Stimulated activated CD8-positive, alpha-beta memory T cell treated with anti-CD3 and anti-CD28 coated beads, Interleukin-15, amount 100 ng/mL, for 4 hours (primary cell): Measurements from ENCODE around the gene TFEB.
"Not testable (repeated sequence)": the region's sequence is repeated elsewhere in the genome, so short reads cannot be mapped to it uniquely, and the experiment has no call there.

Experiments
- DNase-seq, 2 donors: peaks; one replicate each; pipeline ENCODE4 v3.0.0-alpha.2; 2020; ENCODE audit warnings: low read depth in 2 of 2

The TFEB gene

DNA sequence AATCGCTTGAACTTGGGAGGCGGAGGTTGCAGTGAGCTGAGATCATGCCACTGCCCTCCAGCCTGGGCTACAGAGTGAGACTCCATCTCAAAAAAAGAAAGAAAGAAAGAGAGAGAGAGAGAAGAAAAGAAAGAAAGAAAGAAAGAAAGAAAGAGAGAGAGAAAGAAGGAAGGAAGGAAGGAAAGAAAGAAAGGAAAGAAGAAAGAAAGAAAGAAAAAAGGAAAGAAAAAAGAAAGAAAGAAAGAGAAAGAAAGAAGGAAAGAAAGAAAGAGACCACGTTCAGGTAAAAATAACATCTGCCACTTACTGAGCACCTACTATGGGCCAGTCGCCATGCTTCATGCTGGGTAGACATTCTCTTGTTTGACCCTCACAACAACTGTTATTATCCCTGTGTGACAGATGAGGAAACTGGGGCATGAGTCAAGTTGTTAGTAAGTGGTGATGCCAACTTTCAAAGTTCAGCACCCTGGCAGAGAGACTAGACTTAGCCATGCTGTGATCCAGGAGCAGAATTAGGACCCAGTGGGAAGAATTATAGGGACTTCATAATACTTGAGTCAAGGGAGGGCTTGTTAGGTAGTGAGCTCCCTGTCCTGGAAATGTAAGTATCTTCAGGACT is 30.7 kb upstream of the TFEB start:
- not testable (repeated sequence) for DNase-seq

DNA sequence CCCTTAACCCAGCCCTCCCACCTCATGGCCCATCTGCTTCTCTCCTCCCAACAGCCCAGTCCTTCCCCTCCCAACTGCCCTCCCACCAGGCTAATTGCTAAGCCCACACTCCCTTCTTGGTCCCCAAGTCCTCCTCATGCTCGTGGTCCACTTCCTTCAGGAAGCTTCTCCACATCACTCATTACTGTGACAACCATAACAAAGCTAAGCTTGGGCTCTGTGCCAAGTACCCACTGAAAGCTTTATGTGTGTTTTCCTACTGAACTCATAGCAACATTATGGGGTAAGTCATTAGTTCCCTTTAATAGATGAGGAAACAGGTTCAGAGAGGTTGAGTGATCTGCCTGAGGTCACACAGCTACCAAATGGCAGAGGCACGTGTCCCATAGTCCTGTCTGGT is 28.1 kb upstream of the TFEB start:
- DNase-seq, result no peak

DNA sequence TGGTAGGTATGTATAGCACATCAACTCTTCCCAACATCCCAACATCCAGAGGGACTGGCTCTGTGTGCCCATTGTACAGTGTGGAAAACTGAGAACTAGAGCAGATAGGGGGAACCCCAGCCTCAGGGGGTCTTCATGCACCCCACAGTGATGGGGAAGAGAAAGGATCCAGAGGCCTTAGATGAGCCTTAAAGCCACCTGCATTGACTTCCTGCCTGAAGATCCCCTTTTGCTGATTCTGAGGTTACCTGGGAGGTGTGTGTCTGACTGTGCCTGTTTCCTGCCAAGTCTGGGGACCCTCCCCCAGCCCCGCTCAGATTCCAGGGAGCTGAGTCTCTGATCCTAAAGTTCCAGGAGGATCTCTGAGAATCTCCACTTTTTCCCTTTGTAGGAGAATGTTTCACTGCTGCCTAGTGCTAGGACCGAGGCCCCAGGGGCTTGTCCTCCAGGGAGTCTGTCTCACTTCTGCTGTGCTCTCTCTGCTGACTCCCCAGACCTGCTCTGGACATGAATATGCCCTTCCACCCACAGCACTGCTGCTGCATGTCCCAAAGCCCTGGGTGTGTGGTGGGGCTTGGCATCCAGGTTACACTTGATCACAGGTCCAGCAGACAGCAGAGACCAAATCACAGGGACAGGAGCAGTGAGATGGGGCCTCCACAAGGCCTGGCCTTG is 24.6 kb upstream of the TFEB start:
- no peak for DNase-seq

DNA sequence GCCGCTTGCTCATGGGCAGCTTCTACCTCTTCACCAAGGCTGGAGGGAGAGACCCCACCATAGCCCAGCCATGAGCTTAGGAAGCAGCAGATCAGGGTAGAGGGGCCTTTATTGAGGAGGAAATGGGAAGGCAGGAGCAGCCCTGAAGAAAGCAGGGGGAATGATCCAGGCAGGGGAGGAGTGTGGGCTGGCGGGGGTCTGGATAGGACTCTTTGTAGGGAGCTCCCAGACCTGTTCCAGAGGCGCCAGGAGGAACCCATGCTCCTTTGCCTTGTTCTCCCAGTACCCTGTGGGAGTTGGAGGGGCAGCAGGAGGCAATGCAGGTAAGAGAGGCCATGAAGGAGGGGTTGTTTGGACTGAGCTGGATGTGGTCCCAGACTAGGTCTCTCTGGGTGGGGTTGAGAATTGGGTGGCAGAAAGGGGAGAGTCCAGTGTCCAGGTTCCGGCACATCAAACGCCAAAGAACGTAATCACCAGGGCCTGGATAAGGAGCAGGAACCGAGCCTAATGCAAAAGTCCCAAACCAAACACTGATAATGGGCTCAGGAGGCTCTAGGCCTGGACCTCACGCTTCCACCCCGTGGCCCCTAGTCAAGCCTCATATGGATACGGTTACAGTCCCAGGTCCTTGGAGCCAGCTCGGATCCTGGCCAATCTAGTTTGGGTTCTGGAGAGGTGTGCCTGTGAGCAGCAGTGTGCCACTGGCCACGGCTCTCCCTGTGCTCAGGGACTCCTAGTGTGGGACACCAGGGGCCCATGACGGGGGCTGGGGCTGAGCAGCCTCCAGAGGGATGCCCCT is 23.9 kb upstream of the TFEB start:
- no peak for DNase-seq

DNA sequence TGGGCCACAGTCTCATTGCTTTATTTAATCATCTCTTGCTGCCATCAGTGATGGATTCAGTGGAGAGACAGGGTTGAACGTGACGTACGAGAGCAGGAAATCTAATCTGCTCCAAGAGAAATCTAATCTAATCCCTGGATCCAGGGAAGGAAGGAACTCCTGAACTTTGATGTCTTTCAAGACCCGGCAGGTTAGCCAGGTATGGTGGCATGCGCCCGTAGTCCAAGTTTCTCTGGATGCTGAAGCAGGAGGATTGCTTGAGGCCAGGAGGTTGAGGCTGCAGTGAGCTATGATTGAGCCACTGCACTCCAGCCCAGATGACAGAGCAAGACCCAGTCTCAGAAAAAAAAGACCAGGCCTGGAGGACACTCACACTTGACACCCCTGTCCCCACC is 23.2 kb upstream of the TFEB start:
- no peak for DNase-seq

DNA sequence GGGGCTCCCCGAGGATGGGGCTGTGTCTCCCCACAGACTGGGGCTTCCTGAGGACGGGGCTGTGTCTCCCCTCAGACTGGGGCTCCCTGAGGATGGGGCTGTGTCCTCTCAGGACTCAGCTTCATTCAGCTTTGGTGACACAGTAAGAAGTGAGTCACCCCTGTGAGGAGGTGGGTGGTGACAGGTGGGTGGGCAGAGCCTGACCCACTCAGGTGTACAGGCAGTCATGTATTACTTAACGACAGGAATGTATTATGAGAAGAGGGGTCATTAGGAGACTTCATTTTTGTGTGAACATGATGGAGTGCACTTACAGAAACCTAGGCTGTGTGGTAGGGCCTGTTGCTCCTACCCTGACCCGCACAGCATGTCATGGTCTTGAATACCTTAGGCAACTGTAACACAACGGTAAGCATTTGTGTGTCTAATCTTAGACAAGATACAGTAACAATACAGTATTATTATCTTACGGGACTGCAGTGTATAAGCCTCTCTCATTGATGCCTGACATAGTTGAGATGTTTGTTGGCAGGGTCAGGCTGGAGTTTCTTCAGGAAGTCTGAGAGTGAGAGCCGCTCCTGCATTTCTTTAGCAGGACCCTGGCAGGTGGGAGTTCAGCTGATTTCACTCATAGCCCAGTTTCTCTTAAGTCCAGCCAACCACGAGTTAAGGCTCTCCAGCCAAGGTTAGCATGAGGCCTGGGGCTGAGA is 22.7 kb upstream of the TFEB start:
- no peak for DNase-seq

DNA sequence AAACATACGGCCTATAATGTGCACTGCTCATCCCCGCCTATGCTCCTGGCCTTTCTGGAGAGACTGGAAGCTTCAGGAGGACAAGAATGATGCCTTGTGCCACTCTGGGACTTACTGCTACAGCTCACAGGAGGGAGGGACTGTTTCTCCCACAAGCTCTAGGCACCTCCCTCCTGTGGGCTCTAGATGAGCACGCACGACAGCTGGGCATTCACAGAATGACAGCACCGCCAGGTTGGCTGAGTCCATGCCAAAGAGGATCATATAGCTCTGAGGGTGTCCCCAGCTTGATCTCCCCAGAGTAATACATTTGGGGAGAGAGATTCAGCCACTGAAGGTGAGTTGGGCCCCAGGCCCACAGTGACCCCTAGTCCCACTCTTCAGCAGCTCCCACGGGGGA is 21.9 kb upstream of the TFEB start:
- DNase-seq, result no peak

DNA sequence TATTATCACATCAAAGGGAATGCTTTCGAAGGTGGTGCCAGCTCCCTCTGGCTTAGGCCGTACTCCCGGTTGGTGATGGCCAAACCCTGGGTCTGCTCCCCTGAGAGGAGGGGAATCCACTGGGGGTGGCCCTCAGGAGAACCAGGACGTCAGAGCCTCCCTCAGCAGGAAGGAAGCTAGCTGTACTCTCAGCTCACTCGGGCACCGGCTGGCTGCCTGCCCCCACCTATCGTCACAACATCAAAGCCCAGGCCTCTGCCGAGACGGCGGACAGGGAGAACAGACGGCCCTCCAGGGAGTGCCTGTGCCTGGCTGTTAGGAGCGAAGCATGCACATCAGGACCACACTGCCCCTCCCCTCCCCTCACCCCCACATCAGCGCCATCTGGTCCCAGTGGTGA is 20.9 kb upstream of the TFEB start:
- DNase-seq, result no peak

DNA sequence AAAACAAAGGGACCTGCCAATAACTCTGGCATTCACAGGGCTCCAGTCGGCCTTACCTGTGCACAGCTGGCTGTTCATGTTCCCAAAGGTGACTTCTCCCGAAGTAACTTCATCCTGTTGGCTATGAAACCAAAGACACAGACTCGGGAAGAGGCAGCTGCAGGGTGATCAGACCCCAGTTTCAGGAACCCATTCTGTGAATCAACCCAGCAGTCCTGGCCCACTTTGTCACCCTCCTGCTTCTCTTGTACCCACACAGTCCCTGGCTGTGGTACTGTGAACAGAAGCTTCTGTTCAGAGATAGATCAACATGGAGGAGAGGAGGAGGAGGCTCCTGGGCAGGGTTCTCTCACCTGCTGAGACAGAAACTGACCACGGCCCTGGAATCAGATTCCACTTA is 20.5 kb upstream of the TFEB start:
- DNase-seq, result no peak

DNA sequence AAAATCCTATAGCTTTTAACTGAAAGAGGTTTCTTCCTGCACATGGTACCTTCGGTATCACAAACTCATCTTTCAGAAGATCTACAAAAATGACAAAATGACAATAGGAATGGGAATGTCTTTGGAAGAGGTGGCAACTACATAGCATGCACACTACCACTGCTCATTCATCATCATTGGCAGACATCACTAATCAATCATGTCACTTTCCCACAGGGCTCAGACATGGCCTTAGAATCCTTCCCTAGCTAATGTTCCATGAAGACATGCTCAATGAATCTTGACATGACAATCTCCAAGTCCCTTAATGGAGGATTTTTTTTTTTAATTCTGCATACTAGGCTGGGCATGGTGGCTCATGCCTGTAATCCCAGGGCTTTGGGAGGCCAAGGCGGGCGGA is 15.0 kb upstream of the TFEB start:
- no peak for DNase-seq

DNA sequence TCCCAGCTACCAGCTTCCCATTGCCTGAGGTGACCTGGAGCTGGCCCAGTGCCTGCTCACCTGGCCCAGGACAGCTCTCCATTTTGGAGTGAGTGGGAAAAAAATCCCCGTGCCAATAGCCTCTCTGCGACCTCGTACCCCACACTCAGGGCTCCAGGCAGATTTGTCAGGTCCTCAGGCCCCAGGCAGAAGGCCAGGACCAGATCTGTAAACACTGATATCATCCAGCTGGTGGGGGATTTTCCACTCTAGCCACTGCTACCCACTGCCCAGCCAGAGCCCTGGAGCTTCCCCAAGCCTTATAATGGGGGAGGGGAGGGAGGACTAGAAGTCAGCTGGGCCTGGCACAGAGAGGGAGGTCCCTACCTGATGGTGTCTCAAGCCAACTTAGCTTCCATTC is 13.1 kb upstream of the TFEB start:
- no peak for DNase-seq

DNA sequence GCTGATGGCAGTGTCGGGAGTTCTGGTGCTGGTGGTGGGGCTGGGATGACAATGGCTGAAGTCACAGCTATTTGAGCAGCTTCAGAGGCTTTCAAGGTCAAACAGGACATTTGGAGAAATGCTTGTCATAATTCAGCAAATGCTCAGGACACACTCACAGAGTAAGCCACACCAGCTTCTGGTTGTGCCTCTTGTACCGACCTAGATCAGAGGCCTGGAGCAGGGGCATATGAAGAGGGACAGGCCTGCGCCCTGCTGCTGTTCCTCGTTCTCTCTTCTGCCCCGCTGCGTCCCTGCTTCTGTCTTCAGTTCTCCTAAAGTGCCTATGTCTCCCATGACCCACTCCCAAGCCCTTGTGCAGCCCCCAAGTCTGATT is 12.7 kb upstream of the TFEB start:
- no peak for DNase-seq

DNA sequence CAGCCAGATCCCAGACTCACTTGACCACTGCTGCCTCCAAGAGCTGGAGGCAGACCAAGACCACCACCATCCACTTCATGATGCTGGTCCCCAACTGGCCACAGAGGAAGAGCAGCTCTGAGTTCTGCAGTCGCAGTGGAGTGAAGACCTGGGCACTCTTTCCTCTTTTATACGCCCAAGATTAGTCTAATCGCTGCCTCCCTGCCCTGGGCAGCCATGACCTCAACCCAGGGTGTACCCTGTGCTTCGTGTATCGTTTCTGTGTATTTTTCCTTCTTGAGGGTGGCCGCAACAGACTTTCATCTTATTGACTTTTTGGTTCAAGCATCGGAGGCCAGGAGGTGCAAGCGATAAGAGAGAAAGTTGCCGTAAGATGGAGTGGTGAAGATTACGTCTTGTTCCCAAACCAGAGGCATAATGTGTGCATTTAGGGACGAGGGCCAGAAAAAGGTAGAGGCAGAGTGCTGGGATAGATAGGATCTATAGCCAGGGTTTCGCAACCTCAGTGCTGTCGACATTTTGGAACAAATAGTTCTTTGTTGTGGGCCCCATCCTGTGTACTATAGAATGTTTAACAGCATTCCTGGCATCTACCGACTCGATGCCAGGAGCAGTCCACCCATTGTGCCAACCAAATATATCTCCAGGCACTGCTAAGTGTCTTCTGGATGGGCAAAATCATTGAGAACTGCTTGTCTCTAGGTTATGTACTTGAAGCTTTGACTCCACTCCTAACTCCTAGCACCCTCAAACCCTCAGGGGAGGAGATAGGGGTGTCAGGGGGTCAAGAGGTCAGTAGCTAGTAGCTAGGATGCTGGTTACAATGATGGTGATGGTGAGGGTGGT is 12.1 kb upstream of the TFEB start, which contains the start of gene PGC:
Gene PGC (minus strand): TSS at position 142 of the 846 bp plus-strand sequence. CDS start 63 bp downstream, at position 79.
- no peak for DNase-seq

DNA sequence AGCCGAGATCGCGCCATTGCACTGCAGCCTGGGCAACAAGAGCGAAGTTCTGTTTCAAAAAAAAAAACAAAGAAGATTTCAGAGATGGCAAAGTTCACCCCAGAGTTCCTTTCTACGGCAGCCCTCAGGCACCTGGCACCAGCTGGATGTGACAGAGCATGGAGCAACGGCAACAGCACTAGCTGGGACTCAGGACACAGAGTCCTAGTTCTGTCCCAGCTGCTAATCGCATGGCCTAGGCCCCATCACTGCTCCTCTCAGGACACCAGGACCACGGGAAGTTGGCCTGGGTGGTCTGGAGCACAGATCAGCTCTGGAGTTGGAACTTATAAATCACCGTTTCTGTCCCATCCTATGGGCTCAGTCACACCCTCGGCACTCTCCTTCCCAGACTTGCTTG is 10.7 kb upstream of the TFEB start:
- DNase-seq, result no peak

DNA sequence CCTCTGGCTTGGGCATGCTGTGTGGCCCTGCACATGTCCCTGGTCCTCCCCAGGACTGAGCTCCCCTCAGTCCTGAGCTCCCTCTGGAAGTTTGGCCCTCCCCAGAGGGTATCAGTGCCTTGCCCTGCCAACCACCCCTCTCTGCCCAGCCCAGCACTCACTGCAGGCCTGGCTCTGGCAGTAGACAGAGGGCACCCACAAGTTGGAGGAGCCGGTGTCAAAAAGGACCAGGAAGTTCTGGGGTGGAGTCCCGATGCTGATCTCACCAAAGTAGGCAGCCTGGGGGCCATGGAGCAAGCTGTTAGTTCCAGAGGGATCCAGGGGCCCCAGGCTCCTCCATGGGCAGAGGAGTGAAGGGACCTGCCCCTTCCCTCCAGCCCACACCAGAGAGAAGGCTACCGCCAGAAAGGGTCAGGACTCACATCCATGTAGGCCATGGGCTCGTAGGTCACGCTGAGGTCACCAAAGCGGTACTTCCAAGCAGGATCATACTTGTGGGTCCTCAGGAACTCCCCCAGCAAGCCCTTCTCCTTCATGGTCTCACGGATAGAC is 8.9 kb upstream of the TFEB start:
- DNase-seq, result no peak

DNA sequence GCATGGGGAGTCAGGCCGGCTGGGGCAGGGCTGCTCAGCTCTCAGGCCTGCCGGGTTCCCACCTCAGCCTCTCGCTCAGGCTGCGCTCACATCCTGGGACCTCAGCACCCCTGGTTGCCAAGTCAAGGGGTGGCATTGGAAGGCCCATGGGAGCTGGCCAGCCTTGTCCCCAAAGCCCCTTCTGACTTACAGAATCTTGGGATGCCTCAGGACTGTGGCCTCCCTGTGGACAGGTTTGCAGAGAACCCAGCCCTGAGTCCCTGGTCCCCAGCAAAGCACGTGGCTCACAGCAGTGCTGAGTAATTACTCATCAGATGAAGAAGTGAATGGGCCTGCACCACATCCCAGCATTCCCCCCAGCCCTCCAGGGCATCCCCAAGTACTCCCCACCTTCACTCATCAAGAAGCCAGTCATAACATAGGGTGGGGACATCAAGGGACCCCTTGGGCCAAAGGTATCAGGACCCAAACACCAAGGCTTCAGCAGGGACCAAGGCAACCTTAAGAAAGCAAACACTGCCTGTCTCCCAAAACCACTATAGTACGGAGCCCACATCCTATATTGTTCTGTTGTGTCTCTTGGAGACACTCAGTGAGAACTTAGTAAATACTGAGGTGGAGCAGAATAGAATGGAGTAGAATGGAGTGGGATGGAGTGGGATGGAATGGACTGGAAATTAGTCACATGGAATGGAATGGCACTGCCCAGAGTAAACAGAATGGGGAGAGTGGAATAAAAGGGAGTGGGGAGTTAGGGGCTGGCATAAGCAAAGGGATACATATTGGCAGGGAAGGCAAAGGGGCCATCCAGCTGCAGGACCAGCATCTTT is 8.2 kb upstream of the TFEB start:
- DNase-seq, result no peak

DNA sequence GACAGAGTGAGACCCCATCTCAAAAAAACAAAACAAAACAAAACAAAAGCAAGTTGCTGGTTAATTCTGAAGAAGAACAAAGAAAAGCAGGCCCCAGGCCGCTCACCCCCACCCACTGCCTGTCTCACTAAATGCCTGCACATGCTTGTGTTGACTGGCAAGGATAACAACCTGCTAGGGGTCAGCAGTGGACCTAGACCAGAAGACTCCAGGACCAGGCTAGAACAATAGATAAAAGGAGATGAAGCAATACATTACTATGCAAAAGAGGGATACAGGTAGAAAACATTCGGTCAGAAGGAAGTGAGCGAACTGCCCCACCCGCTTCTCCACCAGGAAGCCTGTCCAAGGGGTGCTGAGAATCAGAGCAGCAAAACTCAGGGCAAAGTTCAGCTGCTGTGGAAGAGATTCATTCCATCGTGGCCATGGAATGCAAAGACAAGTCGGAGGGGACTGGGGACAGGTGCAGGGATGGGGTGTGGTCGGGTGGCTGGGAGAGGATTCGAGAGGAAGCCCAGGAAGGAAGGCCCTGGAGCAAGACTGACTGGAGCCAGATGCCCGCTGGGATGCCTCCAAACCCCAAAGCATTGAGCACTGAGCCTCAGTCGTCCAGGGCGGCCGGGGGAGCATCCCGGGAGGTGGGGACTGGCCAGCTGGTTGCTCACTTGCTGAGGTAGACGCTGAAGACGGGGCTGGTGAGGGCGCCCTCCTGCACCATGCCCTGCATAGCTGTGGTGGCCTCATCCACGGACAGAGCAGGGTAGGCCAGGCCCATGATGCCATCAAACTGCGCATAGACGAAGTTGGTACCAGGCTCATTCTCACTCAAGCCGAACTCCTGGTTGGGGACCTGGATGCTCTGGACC is 6.5 kb upstream of the TFEB start:
- no peak for DNase-seq

DNA sequence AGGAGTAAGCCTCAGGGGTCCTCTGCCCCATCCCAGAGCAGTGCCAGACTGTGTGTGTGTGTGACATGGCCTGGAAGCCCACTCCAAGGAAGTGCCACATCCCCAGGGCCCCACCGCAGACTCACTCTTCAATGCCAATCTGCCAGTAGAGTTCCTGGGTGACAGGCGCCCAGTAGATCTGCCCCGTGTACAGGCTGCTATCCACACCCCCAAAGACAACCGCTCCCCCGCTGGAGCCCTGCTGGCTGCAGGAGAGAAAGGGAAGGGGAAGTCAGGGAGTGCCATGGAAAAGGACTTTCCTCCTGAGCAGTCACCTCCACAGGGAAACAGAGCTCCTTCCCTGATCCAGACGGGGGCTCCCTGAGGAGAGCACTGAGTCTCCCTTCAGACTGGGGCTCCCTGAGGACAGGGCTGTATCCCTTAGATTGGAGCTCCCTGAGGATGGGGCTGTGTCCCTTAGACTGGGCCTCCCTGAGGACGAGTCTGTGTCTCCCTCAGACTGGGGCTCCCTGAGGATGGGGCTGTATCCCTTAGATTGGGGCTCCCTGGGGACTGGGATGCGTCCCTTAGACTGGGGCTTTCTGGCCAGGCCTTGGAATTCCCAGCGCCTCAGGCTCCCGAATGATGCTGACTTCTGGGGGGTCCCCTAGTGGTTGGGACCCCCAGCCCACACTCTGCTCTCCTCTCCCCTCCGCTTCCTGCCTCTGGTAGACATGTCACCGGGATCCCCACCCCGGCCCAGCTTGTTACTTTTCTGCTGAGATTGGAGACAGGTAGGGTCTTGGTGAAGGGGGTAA is 5.2 kb upstream of the TFEB start:
- no peak for DNase-seq

DNA sequence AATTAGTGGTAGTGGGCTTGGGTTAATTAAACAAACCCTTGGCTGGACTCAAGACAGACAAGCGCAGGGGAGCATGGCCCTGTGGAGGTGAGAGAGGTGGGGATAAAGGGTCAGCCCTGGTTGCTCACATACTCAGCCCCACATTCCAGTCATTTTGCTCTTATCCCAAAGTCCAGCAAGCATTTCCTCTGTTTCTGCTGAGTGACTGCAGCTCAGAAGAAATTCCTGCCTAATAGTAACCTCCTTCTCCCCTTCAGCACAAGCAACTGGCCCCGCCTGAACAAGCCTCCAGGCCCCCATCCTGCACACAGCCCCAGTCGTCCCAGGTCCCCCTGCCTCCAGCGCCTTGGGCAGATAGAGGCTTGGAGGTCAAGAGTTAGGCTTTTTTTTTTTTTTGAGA is 3.6 kb upstream of the TFEB start:
- no peak for DNase-seq
